Measurements from ENCODE around the gene SLC7A7. TPM values are rescaled to one million over a fixed set of nuclear protein-coding genes. Genes with fewer than 3 reads are reported as not detected.
"Not testable (repeated sequence)": the region's sequence is repeated elsewhere in the genome, so short reads cannot be mapped to it uniquely, and the experiment has no call there.

SLC7A7 gene
- polyA plus RNA-seq, 12 donors, result 14.0 to 34.9 (median 26.6) TPM; not detected in 1

- peak; percentile 98 for DNase-seq
These were observed 48.5 kb downstream of the SLC7A7 start, which contains the start of gene OXA1L for GRCh38 chr14:22766457-22767322. OXA1L (plus strand) TSS chr14:22766688; CDS start chr14:22766702, 14 bp downstream.

- no peak for DNase-seq
These were observed 50.9 kb downstream of the SLC7A7 start for GRCh38 chr14:22764382-22764781.

- DNase-seq, result no peak
These were observed 53.5 kb downstream of the SLC7A7 start for GRCh38 chr14:22761734-22762133.

GRCh38 chr14:22757972-22758650, 57.1 kb downstream of the SLC7A7 start:
- not testable (repeated sequence) for DNase-seq

GRCh38 chr14:22753586-22753985, 61.6 kb downstream of the SLC7A7 start:
- no peak for DNase-seq

GRCh38 chr14:22752422-22752821, 62.8 kb downstream of the SLC7A7 start:
- no peak for DNase-seq

GRCh38 chr14:22748631-22749068, 66.6 kb downstream of the SLC7A7 start:
- no peak for DNase-seq

- DNase-seq, result no peak
These were observed 67.0 kb downstream of the SLC7A7 start for GRCh38 chr14:22748206-22748605.

GRCh38 chr14:22747769-22748168, 67.5 kb downstream of the SLC7A7 start:
- DNase-seq, result no peak

GRCh38 chr14:22740020-22740419, 75.2 kb downstream of the SLC7A7 start:
- DNase-seq, result no peak

- DNase-seq, result no peak
These were observed 75.8 kb downstream of the SLC7A7 start for GRCh38 chr14:22739423-22739822.

GRCh38 chr14:22737052-22737451, 78.2 kb downstream of the SLC7A7 start:
- no peak for DNase-seq

- not testable (repeated sequence) for DNase-seq
These were observed 78.9 kb downstream of the SLC7A7 start for GRCh38 chr14:22736384-22736783.

- no peak for DNase-seq
These were observed 80.1 kb downstream of the SLC7A7 start for GRCh38 chr14:22735096-22735495.

GRCh38 chr14:22733829-22734228, 81.4 kb downstream of the SLC7A7 start:
- DNase-seq, result no peak

- DNase-seq, result not testable (repeated sequence)
These were observed 83.2 kb downstream of the SLC7A7 start for GRCh38 chr14:22732062-22732461.

GRCh38 chr14:22726012-22726411, 89.2 kb downstream of the SLC7A7 start:
- DNase-seq, result no peak

GRCh38 chr14:22725374-22725773, 89.9 kb downstream of the SLC7A7 start:
- not testable (repeated sequence) for DNase-seq

GRCh38 chr14:22724847-22725246, 90.4 kb downstream of the SLC7A7 start:
- not testable (repeated sequence) for DNase-seq

GRCh38 chr14:22723815-22724214, 91.4 kb downstream of the SLC7A7 start:
- no peak for DNase-seq
